GM12878 (cell line): ENCODE data around the gene BCL11A.

ENCODE experiments used
- CHD4 ChIP-seq: fragments of 200-600 bp; sonication (generic); IDR thresholded peaks from 2 replicates; pipeline ENCODE4 v1.6.1; 2016; ENCODE audit warnings: mild to moderate bottlenecking
- DPF2 ChIP-seq: fragments of 450-650 bp; IDR thresholded peaks from 2 replicates; pipeline ENCODE4 v1.6.1; 2017; ENCODE audit warnings: mild to moderate bottlenecking
- NR2C1 ChIP-seq: fragments of 450-650 bp; IDR thresholded peaks from 2 replicates; pipeline ENCODE4 v1.6.1; 2017; ENCODE audit warnings: antibody characterized with exemption, mild to moderate bottlenecking, moderate library complexity
- POLR2AphosphoS2 ChIP-seq: IDR thresholded peaks from 2 replicates; pipeline ENCODE4 v1.6.1; 2011; ENCODE audit warnings: low read depth, mild to moderate bottlenecking, low read length, improper control_type of control experiment, moderate library complexity
- POLR2AphosphoS5 ChIP-seq: IDR thresholded peaks from 2 replicates; pipeline ENCODE4 v1.6.1; 2011; ENCODE audit warnings: mild to moderate bottlenecking, low read length, inconsistent platforms
- SIX5 ChIP-seq: IDR thresholded peaks from 2 replicates; pipeline ENCODE4 v1.6.1; 2011; ENCODE audit warnings: mild to moderate bottlenecking, low read depth, low read length, moderate library complexity; ENCODE audit not compliant: severe bottlenecking
- SMAD1 ChIP-seq: fragments of 450-650 bp; IDR thresholded peaks from 2 replicates; pipeline ENCODE4 v1.6.1; 2018; ENCODE audit warnings: mild to moderate bottlenecking, low read depth; ENCODE audit not compliant: partially characterized antibody
- SRF ChIP-seq, 2 experiments: IDR thresholded peaks; 2 replicates each; pipeline ENCODE4 v1.6.1; 2011; ENCODE audit warnings: low read depth in 2 of 2, low read length in 2 of 2, mild to moderate bottlenecking in 1 of 2, moderate library complexity in 1 of 2
- TARDBP ChIP-seq: IDR thresholded peaks from 2 replicates; pipeline ENCODE4 v1.6.1; 2016; ENCODE audit warnings: borderline replicate concordance

- TF ChIP-seq POLR2AphosphoS5 (no peak), TARDBP (no peak), POLR2AphosphoS2 (no peak), CHD4 (no peak), DPF2 (no peak), SMAD1 (no peak), NR2C1 (no peak), SIX5 (no peak), SRF (IDR thresholded peaks at IDR 0.05; ENCODE audit: low read depth in 2 of 2, low read length in 2 of 2) (no peak)
Observed at GRCh38 chr2:60549928-60550177, 3.6 kb downstream of the BCL11A start.
